ENCODE results near the gene GRB14. TPM values are rescaled to one million over a fixed set of nuclear protein-coding genes. Genes with fewer than 3 reads are reported as not detected.

The GRB14 gene
- total RNA-seq, 1 experiment from 2014 or later = 14.9 TPM

- TF ChIP-seq ZNF425 (CRISPR knock-in tag; conservative IDR thresholded peaks at IDR 0.05) = no peak
- no peak for TF ChIP-seq PREB (CRISPR knock-in tag; IDR thresholded peaks at IDR 0.05; ENCODE audit: borderline replicate concordance)
- no peak for TF ChIP-seq ZNF512 (CRISPR knock-in tag; IDR thresholded peaks at IDR 0.05; ENCODE audit: borderline replicate concordance)
- TF ChIP-seq PRDM15 (CRISPR knock-in tag; IDR thresholded peaks at IDR 0.05) = no peak
- TF ChIP-seq SMAD4 (CRISPR knock-in tag; IDR thresholded peaks at IDR 0.05) = no peak
- TF ChIP-seq ZNF396 (CRISPR knock-in tag; IDR thresholded peaks at IDR 0.05; ENCODE audit: borderline replicate concordance) = no peak
- TF ChIP-seq JAZF1 (CRISPR knock-in tag; IDR thresholded peaks at IDR 0.05) = no peak
- no peak for TF ChIP-seq ZBTB43 (CRISPR knock-in tag; IDR thresholded peaks at IDR 0.05)
- TF ChIP-seq TCF7 (CRISPR knock-in tag; IDR thresholded peaks at IDR 0.05; ENCODE audit: low read depth) = no peak
- no peak for TF ChIP-seq ZNF263 (CRISPR knock-in tag; IDR thresholded peaks at IDR 0.05; ENCODE audit: low read depth)
Measured at GRCh38 chr2:164651361-164651760, 30.1 kb upstream of the GRB14 start (continued).

- peaks cover 20% of the 10 kb centered on the region for H3K9me3 Mint-ChIP-seq
- no peak overlapping the region for H3K27ac Mint-ChIP-seq
- CTCF ChIA-PET = interaction anchor here (1.5 kb wide), 1 partner anchor 84 kb away, joined by 3 read pairs; no protein-coding TSS in a partner anchor
Measured at GRCh38 chr2:164644036-164644700, 22.9 kb upstream of the GRB14 start.

More at GRCh38 chr2:164644036-164644700, 22.9 kb upstream of the GRB14 start:
- no peak for DNase-seq (ENCODE audit: low spot score)
- Mint-ChIP-seq H3K4me3 (no peak overlapping the region), H3K27me3 (ENCODE audit: low read depth) (peaks cover 19% of the 10 kb centered on the region), H3K36me3 (peaks cover 13% of the 10 kb centered on the region), H3K4me1 (no peaks in the 10 kb centered on the region)
- POLR2A ChIA-PET = no interaction called here
- TF ChIP-seq GRHL2 (CRISPR knock-in tag; IDR thresholded peaks at IDR 0.05; ENCODE audit: insufficient replicate concordance, severe bottlenecking) (no peak), ZNF396 (CRISPR knock-in tag; IDR thresholded peaks at IDR 0.05; ENCODE audit: borderline replicate concordance) (no peak), RELA (CRISPR knock-in tag; IDR thresholded peaks at IDR 0.05; ENCODE audit: borderline replicate concordance) (no peak)
- ATAC-seq = no peak
